Epithelial cell of proximal tubule (primary cell): ENCODE results near the gene DENND4A. TPM values are rescaled to one million over a fixed set of nuclear protein-coding genes. Genes with fewer than 3 reads are reported as not detected.

Experiments used
- DNase-seq: peaks from one replicate; pipeline ENCODE4 v3.0.0-alpha.2; 2011; ENCODE audit warnings: low read depth
- H3K4me3 ChIP-seq: 2 replicates; pipeline ENCODE4 v1.5.1; 2011; ENCODE audit warnings: low read depth, mild to moderate bottlenecking, low read length
- CTCF ChIP-seq: conservative IDR thresholded peaks from 2 replicates; pipeline ENCODE4 v1.5.1; 2012; ENCODE audit warnings: low read depth, mild to moderate bottlenecking, low read length
- total RNA-seq: library from RNA; depleted of rRNA; stranded (reverse); fragments of >200 nt; gene quantifications from 2 replicates; pipeline ENCODE4 v1.2.3, GENCODE V29; 2015

DENND4A gene
- total RNA-seq = 5.2 and 9.9 TPM in 2 replicates

GRCh38 chr15:65792138-65792987, at the start of gene DENND4A:
DENND4A (minus strand) TSS chr15:65792293; CDS start chr15:65756450, 35,843 bp downstream.
- peak within 1 kb of the TSS; percentile 89 for H3K4me3 ChIP-seq
- DNase-seq = peak; percentile 89
- TF ChIP-seq CTCF = no peak

DNA sequence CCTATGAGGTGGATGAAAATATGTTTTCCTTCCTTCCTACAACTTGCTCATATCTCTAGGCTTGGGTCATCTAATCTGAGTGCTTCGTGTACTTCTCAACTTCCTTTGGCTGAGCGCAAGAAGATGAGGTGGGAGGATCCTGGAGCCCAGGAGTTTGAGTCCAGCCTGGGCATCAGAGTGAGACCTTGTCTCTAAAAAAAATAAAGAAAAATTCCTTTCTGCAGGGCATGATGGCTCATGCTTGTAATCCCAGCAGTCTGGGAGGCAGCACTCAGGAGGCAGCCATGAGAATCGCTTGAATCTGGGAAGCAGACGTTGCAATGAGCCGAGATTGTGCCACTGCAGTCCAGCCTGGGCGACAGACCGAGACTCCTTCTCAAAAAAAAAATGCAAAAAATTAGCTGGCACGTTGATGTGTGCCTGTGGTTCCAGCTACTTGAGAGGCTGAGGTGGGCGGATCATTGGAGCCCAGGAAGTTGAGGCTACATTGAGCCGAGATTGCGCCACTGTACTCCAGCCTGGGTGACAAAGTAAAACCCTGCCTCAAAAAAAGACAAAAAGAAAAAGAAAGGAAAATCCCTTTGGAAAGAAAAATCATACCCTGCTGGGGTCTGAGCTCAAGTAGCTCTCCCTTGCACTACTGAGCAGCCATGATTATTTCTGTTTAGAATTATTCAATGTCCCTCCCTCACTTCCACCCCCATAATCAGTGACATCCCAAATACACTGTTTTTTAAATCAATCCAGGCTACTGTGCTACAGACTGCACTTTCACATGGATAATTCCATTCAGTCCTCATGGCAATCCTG, 49.2 kb upstream of the DENND4A start:
- peak overlapping the region; percentile 25 for H3K4me3 ChIP-seq
- no peak for TF ChIP-seq CTCF
- no peak for DNase-seq

- no peak overlapping the region for H3K4me3 ChIP-seq
- TF ChIP-seq CTCF = no peak
- DNase-seq = no peak
Measured at GRCh38 chr15:65839985-65840384, 47.9 kb upstream of the DENND4A start.

GRCh38 chr15:65839354-65839901, 47.3 kb upstream of the DENND4A start:
- no peak for DNase-seq
- H3K4me3 ChIP-seq = no peak overlapping the region
- TF ChIP-seq CTCF = no peak

- TF ChIP-seq CTCF = no peak
Measured at GRCh38 chr15:65837301-65838294, 45.5 kb upstream of the DENND4A start.

DNA sequence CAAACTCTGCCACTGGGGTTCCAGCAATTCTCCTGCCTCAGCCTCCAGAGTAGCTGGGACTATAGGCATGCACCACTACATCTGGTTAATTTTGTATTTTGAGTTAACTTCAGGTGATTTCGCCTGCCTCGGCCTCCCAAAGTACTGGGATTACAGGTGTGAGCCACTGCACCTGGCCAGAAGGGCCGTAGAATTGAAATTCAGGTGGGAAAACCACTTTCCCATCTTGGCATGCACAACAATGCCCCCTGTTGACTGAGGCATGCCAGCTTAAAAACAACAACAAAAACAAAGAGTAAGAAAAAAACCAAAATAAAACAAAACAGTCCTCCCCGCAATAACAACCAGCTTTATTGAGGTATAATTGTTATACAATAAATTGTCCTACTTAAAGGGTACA, 44.6 kb upstream of the DENND4A start:
- H3K4me3 ChIP-seq = no peak overlapping the region
- TF ChIP-seq CTCF = peak; percentile 45
- no peak for DNase-seq

More at GRCh38 chr15:65837301-65838294, 45.5 kb upstream of the DENND4A start:
- DNase-seq = no peak
- H3K4me3 ChIP-seq = no peak overlapping the region
